ENCODE measurements around the gene HAAO. TPM values are rescaled to one million over a fixed set of nuclear protein-coding genes. Genes with fewer than 3 reads are reported as not detected.

HAAO gene
- total RNA-seq: under 1 TPM; 0.27 to 0.35 TPM
- polyA plus RNA-seq: not detected

- peaks cover 21% of the 10 kb centered on the region for H3K27me3 ChIP-seq (ENCODE audit: insufficient read depth, low read length, poor library complexity, severe bottlenecking)
- peak within 1 kb of the TSS in 6 of 7 donors; percentile 56 to 81 (median 76) for H3K4me3 Mint-ChIP-seq
- no peak within 1 kb of the TSS for H3K27ac ChIP-seq (ENCODE audit: low read depth, low read length)
- peaks cover 0 to 13% (median 2%) of the 10 kb centered on the region in 3 donors for H3K36me3 Mint-ChIP-seq
- no peak for DNase-seq
- peaks cover 38 to 54% of the 10 kb centered on the region in 2 donors for H3K27me3 Mint-ChIP-seq
- H3K27ac Mint-ChIP-seq: peak within 1 kb of the TSS in 2 of 8 donors; percentile 18 to 77
- H3K4me3 ChIP-seq (ENCODE audit: low read length): no peak within 1 kb of the TSS
- POLR2A ChIA-PET: no interaction called here
- peaks cover 0 to 3% (median 0%) of the 10 kb centered on the region in 5 donors for H3K9me3 Mint-ChIP-seq
- H3K9me3 ChIP-seq (ENCODE audit: low read length): no peaks in the 10 kb centered on the region
- no peaks in the 10 kb centered on the region for H3K36me3 ChIP-seq (ENCODE audit: insufficient read depth, low read length)
- CTCF ChIA-PET: no interaction called here
- no peaks in the 10 kb centered on the region for H3K4me1 ChIP-seq (ENCODE audit: insufficient read depth, low read length)
- H3K4me1 Mint-ChIP-seq: peaks cover 15 to 24% (median 21%) of the 10 kb centered on the region in 3 donors
These were observed at the start of gene HAAO for GRCh38 chr2:42792583-42793333. TSS of gene HAAO (minus strand) at chr2:42792583. CDS start at chr2:42792536, 47 bp downstream.

GRCh38 chr2:42841344-42841743, 49.0 kb upstream of the HAAO start:
- CTCF ChIA-PET: interaction anchor here (1.0 kb wide), 1 partner anchor 13 kb away, joined by 3 read pairs; no protein-coding TSS in a partner anchor

GRCh38 chr2:42840760-42841159, 48.4 kb upstream of the HAAO start:
- no peaks in the 10 kb centered on the region for H3K27me3 ChIP-seq (ENCODE audit: insufficient read depth, low read length, poor library complexity, severe bottlenecking)
- no peak overlapping the region for H3K4me3 ChIP-seq (ENCODE audit: low read length)
- POLR2A ChIA-PET: no interaction called here
- H3K4me1 ChIP-seq (ENCODE audit: insufficient read depth, low read length): no peaks in the 10 kb centered on the region
- Mint-ChIP-seq H3K9me3 (no peaks in the 10 kb centered on the region), H3K4me3 (no peak overlapping the region), H3K4me1 (no peaks in the 10 kb centered on the region), H3K36me3 (peaks cover 0 to 6% (median 0%) of the 10 kb centered on the region in 3 donors), H3K27ac (no peak overlapping the region), H3K27me3 (peaks cover 0 to 4% of the 10 kb centered on the region in 2 donors)
- CTCF ChIA-PET: no interaction called here
- H3K36me3 ChIP-seq (ENCODE audit: insufficient read depth, low read length): no peaks in the 10 kb centered on the region
- H3K27ac ChIP-seq (ENCODE audit: low read depth, low read length): no peak overlapping the region
- H3K9me3 ChIP-seq (ENCODE audit: low read length): no peaks in the 10 kb centered on the region
- no peak for DNase-seq

More at GRCh38 chr2:42841344-42841743, 49.0 kb upstream of the HAAO start:
- Mint-ChIP-seq H3K4me1 (no peaks in the 10 kb centered on the region), H3K4me3 (peak overlapping the region in 1 of 7 donors; percentile 30), H3K27ac (no peak overlapping the region), H3K36me3 (peaks cover 0 to 6% (median 0%) of the 10 kb centered on the region in 3 donors), H3K27me3 (peaks cover 0 to 4% of the 10 kb centered on the region in 2 donors), H3K9me3 (no peaks in the 10 kb centered on the region)
- POLR2A ChIA-PET: no interaction called here
- H3K36me3 ChIP-seq (ENCODE audit: insufficient read depth, low read length): no peaks in the 10 kb centered on the region
- H3K9me3 ChIP-seq (ENCODE audit: low read length): no peaks in the 10 kb centered on the region
- H3K27ac ChIP-seq (ENCODE audit: low read depth, low read length): no peak overlapping the region
- no peaks in the 10 kb centered on the region for H3K27me3 ChIP-seq (ENCODE audit: insufficient read depth, low read length, poor library complexity, severe bottlenecking)
- no peaks in the 10 kb centered on the region for H3K4me1 ChIP-seq (ENCODE audit: insufficient read depth, low read length)
- H3K4me3 ChIP-seq (ENCODE audit: low read length): no peak overlapping the region
- no peak for DNase-seq

GRCh38 chr2:42839809-42840501, 47.6 kb upstream of the HAAO start:
- no peak for DNase-seq
- no peak overlapping the region for H3K4me3 Mint-ChIP-seq
- ChIA-PET CTCF (no interaction called here), POLR2A (no interaction called here)
- H3K27me3 ChIP-seq (ENCODE audit: insufficient read depth, low read length, poor library complexity, severe bottlenecking): no peaks in the 10 kb centered on the region
- H3K4me3 ChIP-seq (ENCODE audit: low read length): no peak overlapping the region
- H3K27me3 Mint-ChIP-seq: peaks cover 0 to 4% of the 10 kb centered on the region in 2 donors
- H3K9me3 Mint-ChIP-seq: no peaks in the 10 kb centered on the region
- peaks cover 0 to 6% (median 0%) of the 10 kb centered on the region in 3 donors for H3K36me3 Mint-ChIP-seq
- H3K36me3 ChIP-seq (ENCODE audit: insufficient read depth, low read length): no peaks in the 10 kb centered on the region
- no peaks in the 10 kb centered on the region for H3K4me1 Mint-ChIP-seq
- peak overlapping the region in 1 of 8 donors; percentile 8 for H3K27ac Mint-ChIP-seq
- no peaks in the 10 kb centered on the region for H3K9me3 ChIP-seq (ENCODE audit: low read length)
- no peaks in the 10 kb centered on the region for H3K4me1 ChIP-seq (ENCODE audit: insufficient read depth, low read length)
- no peak overlapping the region for H3K27ac ChIP-seq (ENCODE audit: low read depth, low read length)

- no peaks in the 10 kb centered on the region for H3K27me3 ChIP-seq (ENCODE audit: insufficient read depth, low read length, poor library complexity, severe bottlenecking)
- peaks cover 0 to 1% of the 10 kb centered on the region in 2 donors for H3K27me3 Mint-ChIP-seq
- no peak for DNase-seq
- H3K9me3 Mint-ChIP-seq: no peaks in the 10 kb centered on the region
- H3K4me1 Mint-ChIP-seq: no peaks in the 10 kb centered on the region
- ChIA-PET POLR2A (no interaction called here), CTCF (interaction anchor here (1.5 kb wide), 1 partner anchor 9 kb away, joined by 4 read pairs; no protein-coding TSS in a partner anchor)
- H3K27ac Mint-ChIP-seq: no peak overlapping the region
- H3K36me3 Mint-ChIP-seq: peaks cover 0 to 6% (median 0%) of the 10 kb centered on the region in 3 donors
- H3K4me3 Mint-ChIP-seq: no peak overlapping the region
- no peak overlapping the region for H3K27ac ChIP-seq (ENCODE audit: low read depth, low read length)
- no peaks in the 10 kb centered on the region for H3K4me1 ChIP-seq (ENCODE audit: insufficient read depth, low read length)
- no peak overlapping the region for H3K4me3 ChIP-seq (ENCODE audit: low read length)
- no peaks in the 10 kb centered on the region for H3K36me3 ChIP-seq (ENCODE audit: insufficient read depth, low read length)
- H3K9me3 ChIP-seq (ENCODE audit: low read length): no peaks in the 10 kb centered on the region
These were observed 45.8 kb upstream of the HAAO start for GRCh38 chr2:42838133-42838532.

GRCh38 chr2:42835577-42836371, 43.4 kb upstream of the HAAO start:
- Mint-ChIP-seq H3K27ac (no peak overlapping the region), H3K4me1 (no peaks in the 10 kb centered on the region), H3K9me3 (no peaks in the 10 kb centered on the region), H3K27me3 (no peaks in the 10 kb centered on the region), H3K36me3 (peaks cover 0 to 6% (median 2%) of the 10 kb centered on the region in 3 donors), H3K4me3 (no peak overlapping the region)
- H3K27me3 ChIP-seq (ENCODE audit: insufficient read depth, low read length, poor library complexity, severe bottlenecking): no peaks in the 10 kb centered on the region
- no peak overlapping the region for H3K4me3 ChIP-seq (ENCODE audit: low read length)
- no peaks in the 10 kb centered on the region for H3K9me3 ChIP-seq (ENCODE audit: low read length)
- no peaks in the 10 kb centered on the region for H3K4me1 ChIP-seq (ENCODE audit: insufficient read depth, low read length)
- no peak for DNase-seq
- H3K36me3 ChIP-seq (ENCODE audit: insufficient read depth, low read length): no peaks in the 10 kb centered on the region
- ChIA-PET POLR2A (no interaction called here), CTCF (interaction anchor here (0.6 kb wide), 1 partner anchor 265 kb away, joined by 3 read pairs; no protein-coding TSS in a partner anchor)
- H3K27ac ChIP-seq (ENCODE audit: low read depth, low read length): no peak overlapping the region

GRCh38 chr2:42834161-42834560, 41.8 kb upstream of the HAAO start:
- no peaks in the 10 kb centered on the region for H3K36me3 ChIP-seq (ENCODE audit: insufficient read depth, low read length)
- H3K27ac Mint-ChIP-seq: no peak overlapping the region
- no peaks in the 10 kb centered on the region for H3K27me3 ChIP-seq (ENCODE audit: insufficient read depth, low read length, poor library complexity, severe bottlenecking)
- H3K36me3 Mint-ChIP-seq: peaks cover 0 to 6% (median 2%) of the 10 kb centered on the region in 3 donors
- H3K4me3 Mint-ChIP-seq: no peak overlapping the region
- H3K4me1 ChIP-seq (ENCODE audit: insufficient read depth, low read length): no peaks in the 10 kb centered on the region
- no peaks in the 10 kb centered on the region for H3K27me3 Mint-ChIP-seq
- CTCF ChIA-PET: no interaction called here
- H3K9me3 Mint-ChIP-seq: no peaks in the 10 kb centered on the region
- POLR2A ChIA-PET: no interaction called here
- H3K4me1 Mint-ChIP-seq: peaks cover under 1 to 1% (median under 1%) of the 10 kb centered on the region in 3 donors
- no peak overlapping the region for H3K4me3 ChIP-seq (ENCODE audit: low read length)
- H3K9me3 ChIP-seq (ENCODE audit: low read length): no peaks in the 10 kb centered on the region
- DNase-seq: no peak
- H3K27ac ChIP-seq (ENCODE audit: low read depth, low read length): no peak overlapping the region
